Measurements from ENCODE around the gene GM2A.
"Not testable (repeated sequence)": the region's sequence is repeated elsewhere in the genome, so short reads cannot be mapped to it uniquely, and the experiment has no call there.

The GM2A gene

GRCh38 chr5:151251621-151252020 is 1.4 kb upstream of the GM2A start:
- Mint-ChIP-seq H3K4me3 (peak overlapping the region; percentile 86), H3K27ac (peak overlapping the region; percentile 83), H3K9me3 (no peaks in the 10 kb centered on the region), H3K36me3 (ENCODE audit: low read depth) (peaks cover 2% of the 10 kb centered on the region), H3K27me3 (no peaks in the 10 kb centered on the region), H3K4me1 (ENCODE audit: low read depth) (peaks cover 49% of the 10 kb centered on the region)
- DNase-seq, result no peak

DNA sequence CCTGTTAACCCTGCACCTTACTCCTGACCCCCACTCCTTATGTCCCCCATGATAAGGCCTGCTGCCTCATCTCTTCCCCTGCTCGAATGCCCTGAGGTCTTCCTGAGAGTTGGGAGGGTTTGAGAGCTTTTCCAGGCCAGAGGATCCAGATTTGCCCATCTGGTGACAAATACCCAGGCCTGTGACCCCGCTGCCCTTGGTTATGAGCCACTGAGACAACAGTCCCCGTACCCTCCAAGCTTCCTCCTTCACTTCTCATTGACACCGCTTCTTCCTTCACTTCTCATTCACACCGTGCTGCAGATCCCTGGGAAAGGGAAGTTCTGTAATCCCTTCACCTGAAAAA is 593 bp downstream of the GM2A start:
- no peaks in the 10 kb centered on the region for H3K27me3 Mint-ChIP-seq
- H3K36me3 Mint-ChIP-seq (ENCODE audit: low read depth), result peaks cover 2% of the 10 kb centered on the region
- peak overlapping the region; percentile 89 for H3K4me3 Mint-ChIP-seq
- no peak for DNase-seq
- no peaks in the 10 kb centered on the region for H3K9me3 Mint-ChIP-seq
- peak overlapping the region; percentile 85 for H3K27ac Mint-ChIP-seq
- peaks cover 49% of the 10 kb centered on the region for H3K4me1 Mint-ChIP-seq (ENCODE audit: low read depth)

GRCh38 chr5:151254556-151254955 is 1.6 kb downstream of the GM2A start:
- H3K9me3 Mint-ChIP-seq, result no peaks in the 10 kb centered on the region
- H3K27me3 Mint-ChIP-seq, result no peaks in the 10 kb centered on the region
- no peak for DNase-seq
- peak overlapping the region; percentile 89 for H3K4me3 Mint-ChIP-seq
- peaks cover 51% of the 10 kb centered on the region for H3K4me1 Mint-ChIP-seq (ENCODE audit: low read depth)
- H3K36me3 Mint-ChIP-seq (ENCODE audit: low read depth), result peaks cover 2% of the 10 kb centered on the region
- H3K27ac Mint-ChIP-seq, result no peak overlapping the region

GRCh38 chr5:151254990-151255389 is 2.0 kb downstream of the GM2A start:
- not testable (repeated sequence) for DNase-seq; H3K9me3 Mint-ChIP-seq; H3K27me3 Mint-ChIP-seq; H3K27ac Mint-ChIP-seq; H3K36me3 Mint-ChIP-seq (ENCODE audit: low read depth); H3K4me3 Mint-ChIP-seq
- peaks cover 51% of the 10 kb centered on the region for H3K4me1 Mint-ChIP-seq (ENCODE audit: low read depth)

GRCh38 chr5:151255621-151256286 is 2.8 kb downstream of the GM2A start:
- no peaks in the 10 kb centered on the region for H3K9me3 Mint-ChIP-seq
- H3K4me3 Mint-ChIP-seq, result no peak overlapping the region
- H3K4me1 Mint-ChIP-seq (ENCODE audit: low read depth), result peaks cover 44% of the 10 kb centered on the region
- no peaks in the 10 kb centered on the region for H3K27me3 Mint-ChIP-seq
- H3K36me3 Mint-ChIP-seq (ENCODE audit: low read depth), result peaks cover 2% of the 10 kb centered on the region
- DNase-seq, result no peak
- H3K27ac Mint-ChIP-seq, result no peak overlapping the region

DNA sequence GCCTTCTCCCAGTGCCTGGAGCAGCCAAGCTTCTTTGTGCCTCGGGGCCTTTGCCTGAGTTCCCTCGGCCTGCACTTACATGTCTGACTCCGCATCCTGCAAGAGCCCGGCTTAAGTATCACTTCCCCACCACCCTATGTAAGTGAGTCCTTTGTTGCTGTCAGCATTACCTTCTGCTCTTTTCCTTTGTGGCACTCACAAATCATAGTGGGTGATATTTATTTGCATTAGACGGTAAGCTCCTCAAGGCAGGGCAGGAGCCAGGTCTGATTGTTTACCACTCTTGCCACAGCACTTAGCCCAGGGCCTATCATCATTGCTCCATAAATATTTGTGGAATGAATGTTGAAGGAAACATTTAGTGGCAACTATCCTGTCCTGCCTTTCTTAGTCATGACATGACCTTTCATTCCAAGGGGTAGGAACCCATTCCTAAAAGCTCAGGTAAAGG is 4.8 kb downstream of the GM2A start:
- H3K9me3 Mint-ChIP-seq, result no peaks in the 10 kb centered on the region
- H3K36me3 Mint-ChIP-seq (ENCODE audit: low read depth), result peaks cover 7% of the 10 kb centered on the region
- no peak for DNase-seq
- no peak overlapping the region for H3K4me3 Mint-ChIP-seq
- H3K27me3 Mint-ChIP-seq, result no peaks in the 10 kb centered on the region
- H3K4me1 Mint-ChIP-seq (ENCODE audit: low read depth), result peaks cover 28% of the 10 kb centered on the region
- no peak overlapping the region for H3K27ac Mint-ChIP-seq

GRCh38 chr5:151258201-151258611 is 5.2 kb downstream of the GM2A start:
- H3K27ac Mint-ChIP-seq, result no peak overlapping the region
- DNase-seq, result no peak
- peaks cover 27% of the 10 kb centered on the region for H3K4me1 Mint-ChIP-seq (ENCODE audit: low read depth)
- peaks cover 7% of the 10 kb centered on the region for H3K36me3 Mint-ChIP-seq (ENCODE audit: low read depth)
- no peak overlapping the region for H3K4me3 Mint-ChIP-seq
- no peaks in the 10 kb centered on the region for H3K27me3 Mint-ChIP-seq
- no peaks in the 10 kb centered on the region for H3K9me3 Mint-ChIP-seq

DNA sequence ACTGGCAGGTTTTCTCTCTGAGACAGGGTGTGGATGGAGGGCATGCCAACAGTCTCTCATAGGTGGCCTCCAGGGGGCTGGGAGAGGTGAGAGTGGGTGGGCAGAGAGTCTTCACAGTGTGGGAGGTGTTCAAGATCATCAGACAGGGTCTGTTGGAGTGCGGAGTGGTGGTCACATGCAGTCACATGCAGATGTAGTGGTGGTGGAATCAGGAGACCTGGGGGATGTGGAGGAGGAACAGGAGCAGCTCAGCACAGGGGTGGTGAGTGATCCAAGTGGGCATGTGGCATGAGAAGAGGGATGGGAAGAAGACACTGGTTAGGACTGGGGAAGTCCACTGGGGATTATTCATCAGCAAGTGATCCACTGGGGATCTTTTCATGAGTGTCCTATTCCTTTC is 5.8 kb downstream of the GM2A start:
- H3K27me3 Mint-ChIP-seq, result no peaks in the 10 kb centered on the region
- H3K4me3 Mint-ChIP-seq, result no peak overlapping the region
- DNase-seq, result no peak
- H3K9me3 Mint-ChIP-seq, result no peaks in the 10 kb centered on the region
- peaks cover 26% of the 10 kb centered on the region for H3K4me1 Mint-ChIP-seq (ENCODE audit: low read depth)
- peaks cover 9% of the 10 kb centered on the region for H3K36me3 Mint-ChIP-seq (ENCODE audit: low read depth)
- H3K27ac Mint-ChIP-seq, result peak overlapping the region; percentile 15

GRCh38 chr5:151259931-151260330 is 6.9 kb downstream of the GM2A start:
- H3K9me3 Mint-ChIP-seq, result no peaks in the 10 kb centered on the region
- DNase-seq, result no peak
- H3K4me1 Mint-ChIP-seq (ENCODE audit: low read depth), result peaks cover 24% of the 10 kb centered on the region
- no peak overlapping the region for H3K4me3 Mint-ChIP-seq
- H3K27ac Mint-ChIP-seq, result no peak overlapping the region
- no peaks in the 10 kb centered on the region for H3K27me3 Mint-ChIP-seq
- H3K36me3 Mint-ChIP-seq (ENCODE audit: low read depth), result peaks cover 12% of the 10 kb centered on the region

- no peak overlapping the region for H3K27ac Mint-ChIP-seq
- peaks cover 28% of the 10 kb centered on the region for H3K36me3 Mint-ChIP-seq (ENCODE audit: low read depth)
- no peaks in the 10 kb centered on the region for H3K27me3 Mint-ChIP-seq
- no peak for DNase-seq
- H3K4me3 Mint-ChIP-seq, result no peak overlapping the region
- no peaks in the 10 kb centered on the region for H3K9me3 Mint-ChIP-seq
- H3K4me1 Mint-ChIP-seq (ENCODE audit: low read depth), result peaks cover 16% of the 10 kb centered on the region
Observed at GRCh38 chr5:151262532-151262931, 9.5 kb downstream of the GM2A start.

DNA sequence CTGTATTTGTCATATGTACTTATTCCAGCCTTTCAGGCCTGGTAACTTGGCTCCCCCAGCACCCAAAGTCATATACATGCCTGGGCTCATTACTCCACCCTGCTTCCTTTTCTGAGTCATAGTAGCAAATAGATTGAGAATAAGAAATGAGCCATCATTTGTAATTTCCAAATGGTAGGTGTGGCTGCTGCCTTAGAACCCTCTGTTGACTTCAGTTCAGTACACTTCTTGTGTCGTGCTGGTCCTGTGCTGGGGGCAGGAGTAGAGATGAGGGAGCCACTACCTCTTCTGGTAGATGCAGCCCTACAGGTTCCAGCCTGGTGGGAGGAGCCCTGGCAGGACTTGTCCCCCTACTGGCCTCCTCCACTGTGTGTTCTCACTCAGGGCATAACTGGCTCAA is 11.1 kb downstream of the GM2A start:
- Mint-ChIP-seq H3K27me3 (no peaks in the 10 kb centered on the region), H3K27ac (peak overlapping the region; percentile 83), H3K36me3 (ENCODE audit: low read depth) (peaks cover 39% of the 10 kb centered on the region), H3K9me3 (no peaks in the 10 kb centered on the region), H3K4me1 (ENCODE audit: low read depth) (peaks cover 13% of the 10 kb centered on the region), H3K4me3 (no peak overlapping the region)
- DNase-seq, result no peak

- H3K4me3 Mint-ChIP-seq, result no peak overlapping the region
- no peaks in the 10 kb centered on the region for H3K27me3 Mint-ChIP-seq
- DNase-seq, result no peak
- H3K9me3 Mint-ChIP-seq, result no peaks in the 10 kb centered on the region
- H3K27ac Mint-ChIP-seq, result no peak overlapping the region
- H3K4me1 Mint-ChIP-seq (ENCODE audit: low read depth), result peaks cover 13% of the 10 kb centered on the region
- peaks cover 35% of the 10 kb centered on the region for H3K36me3 Mint-ChIP-seq (ENCODE audit: low read depth)
Observed at GRCh38 chr5:151267491-151268260, 14.7 kb downstream of the GM2A start.

GRCh38 chr5:151270599-151270998 is 17.6 kb downstream of the GM2A start:
- no peaks in the 10 kb centered on the region for H3K4me1 Mint-ChIP-seq (ENCODE audit: low read depth)
- no peak overlapping the region for H3K4me3 Mint-ChIP-seq
- no peaks in the 10 kb centered on the region for H3K9me3 Mint-ChIP-seq
- peaks cover 27% of the 10 kb centered on the region for H3K36me3 Mint-ChIP-seq (ENCODE audit: low read depth)
- no peak for DNase-seq
- no peak overlapping the region for H3K27ac Mint-ChIP-seq
- H3K27me3 Mint-ChIP-seq, result no peaks in the 10 kb centered on the region

GRCh38 chr5:151271336-151271735 is 18.4 kb downstream of the GM2A start:
- no peak for DNase-seq
- Mint-ChIP-seq H3K9me3 (no peaks in the 10 kb centered on the region), H3K4me1 (ENCODE audit: low read depth) (no peaks in the 10 kb centered on the region), H3K36me3 (ENCODE audit: low read depth) (peaks cover 23% of the 10 kb centered on the region), H3K4me3 (no peak overlapping the region), H3K27ac (no peak overlapping the region), H3K27me3 (no peaks in the 10 kb centered on the region)

- H3K27me3 Mint-ChIP-seq, result no peaks in the 10 kb centered on the region
- H3K36me3 Mint-ChIP-seq (ENCODE audit: low read depth), result no peaks in the 10 kb centered on the region
- H3K27ac Mint-ChIP-seq, result no peak overlapping the region
- H3K4me3 Mint-ChIP-seq, result no peak overlapping the region
- DNase-seq, result no peak
- no peaks in the 10 kb centered on the region for H3K4me1 Mint-ChIP-seq (ENCODE audit: low read depth)
- H3K9me3 Mint-ChIP-seq, result no peaks in the 10 kb centered on the region
Observed at GRCh38 chr5:151274666-151275065, 21.7 kb downstream of the GM2A start.

Measured in activated T-cell treated with anti-CD3 and anti-CD28 coated beads, Interleukin-2, amount 50 U/mL, for 24 hours (primary cell).